Vagina (tissue), 2 donors: ENCODE measurements around the gene MICAL2. TPM values are rescaled to one million over a fixed set of nuclear protein-coding genes. Genes with fewer than 3 reads are reported as not detected.

Experiments
- DNase-seq, 2 donors: peaks; one replicate each; pipeline ENCODE4 v3.0.0-alpha.2; 2017; ENCODE audit errors: extremely low spot score in 2 of 2
- H3K27ac ChIP-seq: fragments of 200-600 bp; sonication (generic); one replicate; pipeline ENCODE4 v1.5.1; 2019
- H3K27me3 ChIP-seq: fragments of 200-600 bp; sonication (generic); one replicate; pipeline ENCODE4 v1.5.1; 2019
- H3K36me3 ChIP-seq, 2 donors: fragments of 200-600 bp; sonication (generic); one replicate each; pipeline ENCODE4 v1.5.1; 2017 to 2019
- H3K4me1 ChIP-seq: fragments of 200-600 bp; sonication (generic); one replicate; pipeline ENCODE4 v1.5.1; 2019
- H3K4me3 ChIP-seq, 2 donors: fragments of 200-600 bp; sonication (generic); 1 replicate in 1 of 2; 2 replicates in 1 of 2; pipeline ENCODE4 v1.5.1; 2016 to 2019
- H3K9me3 ChIP-seq: fragments of 200-600 bp; sonication (generic); one replicate; pipeline ENCODE4 v1.5.1; 2019
- POLR2A ChIP-seq, 2 donors: fragments of 450-650 bp; IDR thresholded peaks; one replicate each; pipeline ENCODE4 v1.6.1; 2017; ENCODE audit warnings: antibody characterized with exemption in 2 of 2, mild to moderate bottlenecking in 2 of 2, moderate library complexity in 2 of 2
- POLR2AphosphoS5 ChIP-seq, 2 donors: sonication (generic); formaldehyde crosslinking; IDR thresholded peaks; one replicate each; pipeline ENCODE4 v1.9.0; 2017; ENCODE audit warnings: antibody characterized with exemption in 2 of 2, mild to moderate bottlenecking in 2 of 2, low read depth in 1 of 2; ENCODE audit not compliant: insufficient read depth in 1 of 2
- intact Hi-C: fragments of 100-400 bp; cut with DNase I; formaldehyde crosslinking; loops from one replicate; pipeline ENCODE4 v1.15.1; 2023
- total RNA-seq: library from RNA; depleted of rRNA; stranded (reverse); fragments of >200 nt; gene quantifications from one replicate; pipeline ENCODE4 v1.2.3, GENCODE V29; 2016
- TF ChIP-seq, protein P1 (sequence below), 3 experiments: fragments of 450-650 bp in 2 of 3; fragments of 200-600 bp in 1 of 3; sonication (generic) in 1 of 3; IDR thresholded peaks; one replicate each; pipeline ENCODE4 v1.5.1; 2017 to 2019; ENCODE audit warnings: antibody characterized with exemption in 3 of 3, mild to moderate bottlenecking in 2 of 3, moderate library complexity in 2 of 3

Gene MICAL2
- total RNA-seq, 1 donor from 2014 or later: 41.7 TPM

DNA sequence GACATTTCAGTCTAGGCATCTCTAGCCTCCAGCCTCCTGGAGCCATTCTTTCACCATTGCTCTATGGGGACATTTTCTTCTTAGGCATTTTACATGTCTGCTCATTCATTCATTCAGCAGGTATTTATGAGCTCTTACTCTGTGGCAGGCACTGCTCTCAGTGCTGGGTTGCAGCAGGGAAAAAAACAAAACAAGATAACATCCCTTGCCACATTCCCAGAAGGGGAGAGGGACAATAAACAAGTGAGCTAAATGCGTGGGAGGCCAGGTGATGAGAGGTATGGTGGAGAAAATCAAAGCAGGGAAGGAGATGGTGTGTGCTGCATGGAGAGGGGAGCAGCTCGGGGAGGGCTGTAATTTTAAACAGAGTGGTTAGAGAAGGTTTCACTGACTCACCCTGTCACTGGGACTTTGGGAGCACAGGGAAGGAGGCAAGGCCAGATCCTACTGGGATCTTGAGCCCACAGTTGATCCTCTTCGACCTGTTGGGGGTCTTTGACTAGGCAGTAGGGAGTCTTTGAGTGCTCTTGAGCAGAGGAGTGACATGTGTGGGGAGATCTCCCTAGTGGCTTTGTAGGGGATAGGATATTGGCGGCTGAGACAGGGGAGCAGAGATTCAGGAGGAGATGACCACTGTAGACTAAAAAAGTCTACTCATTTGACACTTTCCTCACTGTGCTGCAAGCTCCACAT is 17.0 kb downstream of the MICAL2 start:
- H3K27me3 ChIP-seq: no peaks in the 10 kb centered on the region
- H3K4me1 ChIP-seq: peaks cover 16% of the 10 kb centered on the region
- TF ChIP-seq POLR2AphosphoS5 (IDR thresholded peaks at IDR 0.05; ENCODE audit: insufficient read depth in 1 of 2, low read depth in 1 of 2) (no peak), POLR2A (IDR thresholded peaks at IDR 0.05) (no peak)
- TF ChIP-seq, protein P1, sequence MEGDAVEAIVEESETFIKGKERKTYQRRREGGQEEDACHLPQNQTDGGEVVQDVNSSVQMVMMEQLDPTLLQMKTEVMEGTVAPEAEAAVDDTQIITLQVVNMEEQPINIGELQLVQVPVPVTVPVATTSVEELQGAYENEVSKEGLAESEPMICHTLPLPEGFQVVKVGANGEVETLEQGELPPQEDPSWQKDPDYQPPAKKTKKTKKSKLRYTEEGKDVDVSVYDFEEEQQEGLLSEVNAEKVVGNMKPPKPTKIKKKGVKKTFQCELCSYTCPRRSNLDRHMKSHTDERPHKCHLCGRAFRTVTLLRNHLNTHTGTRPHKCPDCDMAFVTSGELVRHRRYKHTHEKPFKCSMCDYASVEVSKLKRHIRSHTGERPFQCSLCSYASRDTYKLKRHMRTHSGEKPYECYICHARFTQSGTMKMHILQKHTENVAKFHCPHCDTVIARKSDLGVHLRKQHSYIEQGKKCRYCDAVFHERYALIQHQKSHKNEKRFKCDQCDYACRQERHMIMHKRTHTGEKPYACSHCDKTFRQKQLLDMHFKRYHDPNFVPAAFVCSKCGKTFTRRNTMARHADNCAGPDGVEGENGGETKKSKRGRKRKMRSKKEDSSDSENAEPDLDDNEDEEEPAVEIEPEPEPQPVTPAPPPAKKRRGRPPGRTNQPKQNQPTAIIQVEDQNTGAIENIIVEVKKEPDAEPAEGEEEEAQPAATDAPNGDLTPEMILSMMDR (IDR thresholded peaks at IDR 0.05): no peak
- DNase-seq: no peak
- no peak overlapping the region for H3K27ac ChIP-seq
- no peak overlapping the region for H3K4me3 ChIP-seq
- intact Hi-C loops: no loop called here
- no peaks in the 10 kb centered on the region for H3K9me3 ChIP-seq
- H3K36me3 ChIP-seq: no peaks in the 10 kb centered on the region

DNA sequence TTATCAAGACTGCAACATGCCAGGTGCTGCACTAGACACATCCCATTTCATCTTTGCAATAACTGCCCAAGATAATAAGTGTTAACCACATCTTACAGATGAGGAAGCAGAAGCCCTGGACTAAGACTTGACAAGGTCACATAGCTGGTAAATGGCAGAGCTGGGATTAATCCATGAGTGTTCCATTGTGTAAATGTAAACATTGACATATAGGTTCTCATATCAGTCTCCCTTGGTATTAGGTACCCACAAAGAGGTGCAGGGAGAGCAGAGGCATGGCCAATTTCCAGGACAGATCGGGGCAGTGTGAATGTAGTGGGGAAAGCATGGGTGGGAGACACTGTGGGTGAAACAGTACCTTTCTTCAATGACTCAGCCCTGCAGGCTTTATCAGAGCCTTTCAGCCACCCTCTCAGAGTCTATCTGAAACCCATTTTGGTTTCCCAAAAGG is 17.9 kb downstream of the MICAL2 start:
- H3K27me3 ChIP-seq: no peaks in the 10 kb centered on the region
- intact Hi-C loops: no loop called here
- H3K36me3 ChIP-seq: no peaks in the 10 kb centered on the region
- TF ChIP-seq POLR2AphosphoS5 (IDR thresholded peaks at IDR 0.05; ENCODE audit: insufficient read depth in 1 of 2, low read depth in 1 of 2) (no peak), POLR2A (IDR thresholded peaks at IDR 0.05) (no peak)
- TF ChIP-seq, protein P1 (IDR thresholded peaks at IDR 0.05): no peak
- no peak overlapping the region for H3K27ac ChIP-seq
- H3K4me1 ChIP-seq: peaks cover 16% of the 10 kb centered on the region
- no peak overlapping the region for H3K4me3 ChIP-seq
- DNase-seq: no peak
- no peaks in the 10 kb centered on the region for H3K9me3 ChIP-seq

DNA sequence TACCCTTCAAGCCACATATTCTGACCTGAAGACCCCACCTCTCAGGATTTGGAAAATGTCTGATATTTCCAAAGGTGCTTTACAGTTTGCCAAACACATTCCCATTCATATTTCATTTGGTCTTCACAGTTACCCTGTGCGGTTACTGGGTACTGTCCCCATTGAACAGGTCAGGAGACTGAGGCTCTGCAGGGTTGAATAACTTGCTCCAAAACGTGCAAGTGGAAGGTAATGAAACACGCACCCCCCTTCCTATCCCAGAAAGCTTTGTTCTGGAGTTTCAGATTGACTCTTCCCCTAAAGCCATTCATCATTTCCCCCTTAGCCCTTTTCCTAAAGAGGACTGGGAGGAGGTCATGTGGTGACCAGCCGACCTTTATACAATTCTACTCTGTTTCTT is 18.8 kb downstream of the MICAL2 start:
- no peak for DNase-seq
- Histone ChIP-seq H3K27ac (no peak overlapping the region), H3K4me3 (no peak overlapping the region), H3K9me3 (no peaks in the 10 kb centered on the region), H3K36me3 (no peaks in the 10 kb centered on the region), H3K27me3 (no peaks in the 10 kb centered on the region), H3K4me1 (peaks cover 11% of the 10 kb centered on the region)
- intact Hi-C loops: no loop called here
- TF ChIP-seq, protein P1 (IDR thresholded peaks at IDR 0.05): no peak
- no peak for TF ChIP-seq POLR2A (IDR thresholded peaks at IDR 0.05)

DNA sequence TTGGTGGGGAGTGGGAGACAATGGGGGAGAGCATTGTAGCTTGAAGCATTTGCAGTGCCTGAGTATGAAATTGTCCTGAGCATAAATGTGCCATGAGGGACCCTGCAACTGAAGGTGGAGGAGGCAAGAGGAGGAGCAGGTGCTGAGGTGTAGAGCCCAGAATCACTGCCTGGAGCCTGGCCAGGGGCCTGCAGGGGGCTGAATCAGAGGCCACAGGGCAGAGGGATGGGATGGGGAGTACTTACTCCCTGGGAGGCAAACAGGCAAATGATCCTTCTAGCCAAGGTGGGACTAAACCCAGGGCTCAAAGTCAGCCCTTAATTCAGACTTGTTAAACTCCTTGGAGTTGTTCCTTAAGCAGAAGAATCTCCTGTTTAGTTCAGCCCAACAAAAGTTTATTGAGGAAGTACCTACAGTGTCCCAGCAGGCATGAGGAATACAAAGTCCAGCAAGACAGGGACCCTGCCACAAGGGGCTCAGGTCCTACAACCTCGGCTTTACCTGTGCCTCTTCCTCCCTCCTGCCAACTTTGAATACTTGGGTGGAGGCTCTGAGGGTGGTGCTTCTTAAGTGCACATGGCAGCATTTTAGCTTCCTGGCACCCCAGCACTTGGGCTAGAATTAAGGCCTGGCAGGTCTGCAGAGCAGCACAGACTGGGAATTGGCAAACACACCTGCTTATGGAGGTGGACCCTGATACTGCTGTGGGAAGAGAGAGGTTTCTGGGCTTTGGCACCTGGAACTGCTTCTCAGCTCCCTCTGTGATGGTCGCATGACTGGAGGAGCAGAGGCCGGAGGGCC is 20.0 kb downstream of the MICAL2 start:
- Histone ChIP-seq H3K4me1 (no peaks in the 10 kb centered on the region), H3K27me3 (no peaks in the 10 kb centered on the region), H3K4me3 (no peak overlapping the region), H3K36me3 (no peaks in the 10 kb centered on the region), H3K27ac (no peak overlapping the region), H3K9me3 (no peaks in the 10 kb centered on the region)
- no peak for TF ChIP-seq POLR2A (IDR thresholded peaks at IDR 0.05)
- TF ChIP-seq, protein P1 (IDR thresholded peaks at IDR 0.05): no peak
- no peak for DNase-seq
- intact Hi-C loops: no loop called here
